ENCODE measurements around the gene TFF3.

- TF ChIP-seq CTCF (conservative IDR thresholded peaks at IDR 0.05) (no peak), ZFX (IDR thresholded peaks at IDR 0.05) (no peak)
These were observed 38.4 kb upstream of the TFF3 start for GRCh38 chr21:42353623-42354022.

All from C4-2B (cell line).